ENCODE data around the gene ZNF483. TPM values are rescaled to one million over a fixed set of nuclear protein-coding genes. Genes with fewer than 3 reads are reported as not detected.

Gene ZNF483
- total RNA-seq, 4 donors from 2014 or later, result 1.6 to 5.1 (median 3.7) TPM

- TF ChIP-seq CTCF (IDR thresholded peaks at IDR 0.05; ENCODE audit: low read depth), result no peak
Measured at GRCh38 chr9:111559000-111559610, 34.1 kb downstream of the ZNF483 start.

- TF ChIP-seq CTCF (IDR thresholded peaks at IDR 0.05; ENCODE audit: low read depth), result no peak
Measured at GRCh38 chr9:111561165-111561719, 36.3 kb downstream of the ZNF483 start.

GRCh38 chr9:111566234-111566633 lies 41.3 kb downstream of the ZNF483 start:
- TF ChIP-seq CTCF (IDR thresholded peaks at IDR 0.05; ENCODE audit: low read depth), result no peak

- no peak for TF ChIP-seq CTCF (IDR thresholded peaks at IDR 0.05; ENCODE audit: low read depth)
Measured at GRCh38 chr9:111572950-111573604, 48.1 kb downstream of the ZNF483 start.

GRCh38 chr9:111582888-111583287 lies 57.9 kb downstream of the ZNF483 start:
- TF ChIP-seq CTCF (IDR thresholded peaks at IDR 0.05; ENCODE audit: low read depth), result no peak

- TF ChIP-seq CTCF (IDR thresholded peaks at IDR 0.05; ENCODE audit: low read depth), result no peak
Measured at GRCh38 chr9:111586378-111586777, 61.4 kb downstream of the ZNF483 start.

GRCh38 chr9:111588846-111589245 lies 63.9 kb downstream of the ZNF483 start:
- no peak for TF ChIP-seq CTCF (IDR thresholded peaks at IDR 0.05; ENCODE audit: low read depth)
